Activated CD8-positive, alpha-beta T cell treated with anti-CD3 and anti-CD28 coated beads, Interleukin-2, amount 10 ng/mL, durations not matched to agents 7 days and 5 days (primary cell): ENCODE results near the gene TAF6. TPM values are rescaled to one million over a fixed set of nuclear protein-coding genes. Genes with fewer than 3 reads are reported as not detected.

ENCODE experiments used
- ATAC-seq: fragments of 150-1000 bp; cut with Tn5 transposase; one replicate; pipeline ENCODE4 v1.10.0; 2021; ENCODE audit warnings: moderate library complexity
- CTCF ChIA-PET: fragments of 350-600 bp; sonication (Branson Sonifier 250); formaldehyde crosslinking; loops from one replicate; lab custom pipeline; 2021; ENCODE audit warnings: antibody characterized with exemption; lab: Charles Lee
- POLR2A ChIA-PET: fragments of 350-600 bp; sonication (Branson Sonifier 250); formaldehyde crosslinking; loops from one replicate; lab custom pipeline; 2021; ENCODE audit warnings: antibody characterized with exemption; lab: Charles Lee
- DNase-seq: peaks from one replicate; pipeline ENCODE4 v3.0.0-alpha.2; 2020
- H3K27ac Mint-ChIP-seq: one replicate; pipeline ENCODE4 v1.8.0; 2021; ENCODE audit warnings: mild to moderate bottlenecking, mixed read lengths
- H3K27me3 Mint-ChIP-seq: one replicate; pipeline ENCODE4 v1.8.0; 2021; ENCODE audit warnings: low read depth, mixed read lengths
- H3K36me3 Mint-ChIP-seq: one replicate; pipeline ENCODE4 v1.8.0; 2021; ENCODE audit warnings: low read depth, mixed read lengths
- H3K4me1 Mint-ChIP-seq: one replicate; pipeline ENCODE4 v1.8.0; 2021; ENCODE audit warnings: low read depth, mixed read lengths
- H3K4me3 Mint-ChIP-seq: one replicate; pipeline ENCODE4 v1.8.0; 2021; ENCODE audit warnings: mild to moderate bottlenecking, mixed read lengths
- H3K9me3 Mint-ChIP-seq: one replicate; pipeline ENCODE4 v1.8.0; 2022; ENCODE audit warnings: mixed read lengths; ENCODE audit not compliant: insufficient read depth
- total RNA-seq, 2 experiments: library from RNA; stranded (reverse); gene quantifications; one replicate each; pipeline ENCODE4 v1.2.3, GENCODE V29; 2021

TAF6 gene
- 10 to 100 TPM; 74.6 to 81.0 TPM for total RNA-seq

- Mint-ChIP-seq H3K9me3 (no peaks in the 10 kb centered on the region), H3K4me1 (peaks cover 23% of the 10 kb centered on the region), H3K27ac (peak within 1 kb of the TSS; percentile 95), H3K36me3 (peaks cover 37% of the 10 kb centered on the region), H3K4me3 (peak within 1 kb of the TSS; percentile 93), H3K27me3 (no peaks in the 10 kb centered on the region)
- ATAC-seq = peak; percentile 77
- CTCF ChIA-PET = interaction anchor here (0.7 to 2.0 kb wide), 8 partner anchors 9 to 289 kb away, joined by 3 to 11 read pairs (median 4); partner anchors contain the start of genes AP4M1 and MCM7
- POLR2A ChIA-PET = interaction anchor here (1.0 to 3.1 kb wide), 4 partner anchors 14 to 310 kb away, joined by 4 to 34 read pairs (median 5); partner anchors contain the start of genes AP4M1, MCM7, PVRIG and ZCWPW1
- peak; percentile 96 for DNase-seq
Measured at GRCh38 chr7:100119072-100119969, at the start of gene TAF6, which contains the start of gene CNPY4. TAF6 (minus strand) TSS chr7:100119358; CDS start chr7:100114209, 5,149 bp downstream. CNPY4 (plus strand) TSS chr7:100119634; CDS start chr7:100119745, 111 bp downstream.

DNA sequence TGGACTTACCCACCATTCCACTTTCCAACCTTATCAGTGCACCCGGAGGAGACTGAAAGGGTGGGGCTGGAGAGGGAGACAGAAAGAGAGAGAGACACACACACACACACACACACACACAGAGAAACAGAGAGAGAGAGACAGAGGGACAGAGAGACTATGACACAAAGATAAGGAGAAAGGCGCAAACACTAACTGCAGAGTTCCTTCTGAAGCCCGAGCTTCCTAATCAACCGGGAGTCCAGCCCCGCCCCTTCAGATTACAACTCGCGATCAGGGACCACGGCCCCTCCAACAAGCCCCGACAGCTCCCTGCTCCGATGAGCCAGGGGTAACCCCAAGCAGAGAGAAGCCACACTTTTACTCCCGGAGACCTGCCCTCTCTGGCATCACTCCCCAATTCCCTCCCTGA lies 48.8 kb upstream of the TAF6 start:
- Mint-ChIP-seq H3K36me3 (no peaks in the 10 kb centered on the region), H3K27me3 (peaks cover 14% of the 10 kb centered on the region), H3K9me3 (no peaks in the 10 kb centered on the region), H3K27ac (peak overlapping the region; percentile 79), H3K4me3 (peak overlapping the region; percentile 73), H3K4me1 (peaks cover 77% of the 10 kb centered on the region)
- DNase-seq = no peak
- no peak for ATAC-seq
- ChIA-PET POLR2A (interaction anchor here (0.8 to 2.0 kb wide), 5 partner anchors 9 to 54 kb away, joined by 3 to 6 read pairs (median 5); partner anchors contain the start of gene GPC2), CTCF (interaction anchor here (0.6 to 3.5 kb wide), 10 partner anchors 8 to 245 kb away, joined by 3 to 27 read pairs (median 6); partner anchors contain the start of genes GPC2, LAMTOR4, STAG3 and TRAPPC14)

DNA sequence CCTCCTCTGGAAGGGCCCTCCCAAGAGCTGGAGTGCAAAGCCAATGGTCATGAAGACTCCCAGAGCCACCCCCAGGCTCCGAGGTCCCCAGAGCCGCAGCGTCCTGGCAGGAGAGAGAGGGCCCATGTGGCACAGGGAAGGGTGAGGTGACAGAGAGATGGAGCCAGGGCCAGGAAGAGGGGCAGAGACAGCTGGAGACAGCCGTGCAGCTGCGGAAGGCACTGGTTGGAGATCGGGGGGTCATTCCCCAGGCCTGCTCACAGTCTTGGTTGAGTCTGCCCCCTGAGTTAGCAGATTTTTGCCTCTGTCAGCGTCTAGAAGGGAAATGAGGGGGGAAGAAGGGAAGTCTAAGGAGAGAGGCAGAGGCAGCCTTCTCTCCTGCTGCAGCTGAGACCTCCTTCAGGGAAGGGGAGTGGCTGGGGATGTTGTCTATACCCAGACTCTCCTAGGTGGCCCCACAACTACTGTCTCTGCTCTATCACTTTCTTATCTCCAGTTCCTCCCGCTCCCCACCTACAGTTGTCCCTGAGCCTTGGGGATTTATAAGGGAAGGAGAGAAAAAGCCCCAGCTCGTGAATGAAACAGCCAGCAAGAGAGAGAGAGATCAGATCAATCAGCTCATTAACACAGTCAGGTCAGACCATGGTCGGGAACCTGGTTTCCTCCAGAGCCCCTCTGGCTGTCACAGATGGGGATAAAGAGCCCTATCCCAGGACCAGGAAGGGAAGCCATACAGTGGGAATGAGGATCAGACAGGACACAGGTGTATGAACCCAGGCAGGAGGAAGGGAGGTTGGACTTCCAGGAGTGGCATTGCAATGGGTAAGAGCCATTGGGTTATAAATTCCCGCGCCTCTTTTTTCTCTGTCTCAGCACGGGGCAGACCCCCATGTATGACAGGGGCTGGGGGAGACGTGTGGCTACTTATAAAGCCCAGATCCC lies 48.1 kb upstream of the TAF6 start:
- Mint-ChIP-seq H3K4me1 (peaks cover 83% of the 10 kb centered on the region), H3K9me3 (no peaks in the 10 kb centered on the region), H3K4me3 (peak overlapping the region; percentile 73), H3K36me3 (no peaks in the 10 kb centered on the region), H3K27me3 (peaks cover 14% of the 10 kb centered on the region), H3K27ac (peak overlapping the region; percentile 79)
- ATAC-seq (no peak), DNase-seq (no peak)
- ChIA-PET CTCF (interaction anchor here (0.9 to 3.5 kb wide), 12 partner anchors 7 to 56 kb away, joined by 3 to 27 read pairs (median 6); partner anchors contain the start of genes GPC2, LAMTOR4, STAG3 and TRAPPC14), POLR2A (interaction anchor here (0.6 to 2.0 kb wide), 10 partner anchors 8 to 269 kb away, joined by 3 to 6 read pairs (median 4); partner anchors contain the start of gene GPC2)

- H3K4me1 Mint-ChIP-seq = peaks cover 85% of the 10 kb centered on the region
- ATAC-seq (peak; percentile 45), DNase-seq (peak; percentile 66)
- POLR2A ChIA-PET = interaction anchor here (0.6 to 2.0 kb wide), 8 partner anchors 9 to 270 kb away, joined by 3 to 5 read pairs (median 4); no protein-coding TSS in a partner anchor
- peak overlapping the region; percentile 72 for H3K27ac Mint-ChIP-seq
- no peaks in the 10 kb centered on the region for H3K9me3 Mint-ChIP-seq
- H3K27me3 Mint-ChIP-seq = peaks cover 11% of the 10 kb centered on the region
- H3K36me3 Mint-ChIP-seq = no peaks in the 10 kb centered on the region
- H3K4me3 Mint-ChIP-seq = peak overlapping the region; percentile 69
- CTCF ChIA-PET = interaction anchor here (1.0 to 3.5 kb wide), 9 partner anchors 9 to 52 kb away, joined by 3 to 27 read pairs (median 9); partner anchors contain the start of genes GPC2, LAMTOR4, STAG3 and TRAPPC14
Measured at GRCh38 chr7:100166317-100166940, 47.3 kb upstream of the TAF6 start.

GRCh38 chr7:100163871-100164270 lies 44.7 kb upstream of the TAF6 start:
- H3K4me3 Mint-ChIP-seq = peak overlapping the region; percentile 13
- POLR2A ChIA-PET = no interaction called here
- DNase-seq (no peak), ATAC-seq (no peak)
- H3K36me3 Mint-ChIP-seq = no peaks in the 10 kb centered on the region
- peaks cover 4% of the 10 kb centered on the region for H3K27me3 Mint-ChIP-seq
- CTCF ChIA-PET = interaction anchor here (0.7 to 1.3 kb wide), 3 partner anchors 8 to 53 kb away, joined by 3 read pairs; no protein-coding TSS in a partner anchor
- peak overlapping the region; percentile 87 for H3K27ac Mint-ChIP-seq
- peaks cover 70% of the 10 kb centered on the region for H3K4me1 Mint-ChIP-seq
- no peaks in the 10 kb centered on the region for H3K9me3 Mint-ChIP-seq

GRCh38 chr7:100163006-100163531 lies 43.9 kb upstream of the TAF6 start:
- ChIA-PET POLR2A (interaction anchor here (1.0 kb wide), 1 partner anchor 32 kb away, joined by 4 read pairs; no protein-coding TSS in a partner anchor), CTCF (interaction anchor here (0.7 to 1.0 kb wide), 2 partner anchors 30 to 54 kb away, joined by 3 read pairs; no protein-coding TSS in a partner anchor)
- H3K4me3 Mint-ChIP-seq = peak overlapping the region; percentile 35
- peaks cover 65% of the 10 kb centered on the region for H3K4me1 Mint-ChIP-seq
- peak; percentile 27 for ATAC-seq
- H3K36me3 Mint-ChIP-seq = no peaks in the 10 kb centered on the region
- peak overlapping the region; percentile 87 for H3K27ac Mint-ChIP-seq
- DNase-seq = no peak
- H3K27me3 Mint-ChIP-seq = no peaks in the 10 kb centered on the region
- H3K9me3 Mint-ChIP-seq = no peaks in the 10 kb centered on the region

DNA sequence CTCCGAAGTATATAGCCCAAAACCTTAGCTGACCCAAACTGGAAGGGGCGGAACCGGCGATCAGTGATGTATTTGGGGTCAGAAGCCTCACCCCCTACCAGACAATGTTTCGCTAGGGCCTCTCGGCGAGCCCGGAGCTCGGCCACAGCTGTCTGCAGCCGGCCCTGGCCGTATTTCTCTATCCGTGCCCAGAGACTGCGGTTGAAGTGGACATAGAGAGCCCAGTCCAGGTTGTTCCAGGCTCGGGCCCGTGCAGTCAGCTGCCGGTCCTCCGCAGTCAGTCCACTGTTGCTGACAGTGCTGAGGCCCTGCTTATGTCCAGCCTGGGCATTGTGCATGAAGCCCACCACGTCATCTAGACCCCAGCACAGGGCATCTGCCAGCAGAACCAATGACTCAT lies 40.9 kb upstream of the TAF6 start:
- ATAC-seq = no peak
- H3K36me3 Mint-ChIP-seq = peaks cover 26% of the 10 kb centered on the region

GRCh38 chr7:100159099-100159623 lies 40.0 kb upstream of the TAF6 start:
- peaks cover 62% of the 10 kb centered on the region for H3K4me1 Mint-ChIP-seq
- peak overlapping the region; percentile 83 for H3K27ac Mint-ChIP-seq
- no peaks in the 10 kb centered on the region for H3K9me3 Mint-ChIP-seq
- peaks cover 30% of the 10 kb centered on the region for H3K36me3 Mint-ChIP-seq
- CTCF ChIA-PET = interaction anchor here (1.2 to 4.6 kb wide), 4 partner anchors 8 to 58 kb away, joined by 3 to 27 read pairs (median 6); partner anchors contain the start of gene GAL3ST4
- POLR2A ChIA-PET = interaction anchor here (0.6 to 1.9 kb wide), 2 partner anchors 10 to 49 kb away, joined by 4 to 12 read pairs; partner anchors contain the start of gene LAMTOR4
- no peaks in the 10 kb centered on the region for H3K27me3 Mint-ChIP-seq
- peak overlapping the region; percentile 80 for H3K4me3 Mint-ChIP-seq
- no peak for ATAC-seq
- DNase-seq = no peak

More for the DNA sequence above, 40.9 kb upstream of the TAF6 start:
- ChIA-PET POLR2A (interaction anchor here (1.9 kb wide), 1 partner anchor 11 kb away, joined by 12 read pairs; the partner anchor contains the start of gene LAMTOR4), CTCF (interaction anchor here (0.8 to 1.9 kb wide), 3 partner anchors 8 to 57 kb away, joined by 3 to 9 read pairs (median 4); partner anchors contain the start of gene GAL3ST4)
- DNase-seq = no peak
- no peaks in the 10 kb centered on the region for H3K27me3 Mint-ChIP-seq
- peaks cover 63% of the 10 kb centered on the region for H3K4me1 Mint-ChIP-seq
- no peaks in the 10 kb centered on the region for H3K9me3 Mint-ChIP-seq
- no peak overlapping the region for H3K27ac Mint-ChIP-seq
- peak overlapping the region; percentile 80 for H3K4me3 Mint-ChIP-seq

DNA sequence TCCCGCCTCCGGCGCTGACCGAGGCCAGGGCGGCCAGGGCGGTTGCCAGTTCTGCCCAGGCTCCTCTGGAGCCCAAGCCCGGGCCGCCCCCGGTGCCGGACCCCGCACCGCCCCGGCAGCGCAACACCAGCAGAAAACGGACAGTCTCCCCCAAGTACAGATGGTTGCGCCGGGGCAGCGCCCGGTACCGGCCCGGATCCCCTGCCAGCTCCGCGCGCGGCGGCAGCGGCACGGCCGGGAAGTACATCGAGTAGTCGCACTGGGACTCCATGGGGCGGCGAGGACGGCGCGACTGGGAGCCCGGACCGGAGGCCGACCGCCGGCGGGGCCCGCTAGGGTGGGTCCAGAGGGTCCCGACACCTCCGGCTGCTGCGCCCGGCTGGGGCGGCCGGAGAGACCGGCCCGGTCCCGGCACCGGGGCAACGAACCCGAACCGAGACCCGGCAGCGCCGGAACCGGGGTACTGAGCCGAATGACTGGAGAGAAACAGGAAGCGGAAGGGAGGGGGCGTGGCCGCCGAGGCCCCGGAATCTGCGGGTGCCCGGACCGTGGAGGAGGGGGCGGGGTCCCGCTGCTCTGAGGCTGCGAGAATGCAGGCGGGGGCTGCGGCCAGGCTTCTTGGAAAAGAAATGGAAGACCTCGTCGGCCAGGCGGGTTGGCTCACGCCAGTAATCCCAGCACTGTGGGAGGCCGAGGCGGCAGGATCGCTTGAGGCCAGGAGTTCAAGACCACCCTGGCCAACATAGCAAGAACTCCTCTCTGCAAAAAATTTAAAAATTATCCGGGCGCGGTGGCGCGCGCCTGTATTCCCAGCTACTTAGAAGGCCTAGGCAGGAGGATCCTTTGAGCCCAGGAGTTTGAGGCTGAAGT lies 39.3 kb upstream of the TAF6 start, which contains the start of gene TRAPPC14:
Gene TRAPPC14 (minus strand): TSS at position 495 of the 870 bp plus-strand sequence. CDS start 224 bp downstream, at position 271.
- peaks cover 36% of the 10 kb centered on the region for H3K36me3 Mint-ChIP-seq
- no peaks in the 10 kb centered on the region for H3K27me3 Mint-ChIP-seq
- ATAC-seq (peak; percentile 87), DNase-seq (peak; percentile 94)
- H3K4me1 Mint-ChIP-seq = peaks cover 62% of the 10 kb centered on the region
- POLR2A ChIA-PET = interaction anchor here (0.6 to 1.9 kb wide), 3 partner anchors 9 to 50 kb away, joined by 4 to 12 read pairs (median 10); partner anchors contain the start of gene LAMTOR4
- H3K9me3 Mint-ChIP-seq = no peaks in the 10 kb centered on the region
- H3K4me3 Mint-ChIP-seq = peak within 1 kb of the TSS; percentile 80
- H3K27ac Mint-ChIP-seq = peak within 1 kb of the TSS; percentile 83
- CTCF ChIA-PET = interaction anchor here (1.2 to 4.6 kb wide), 8 partner anchors 8 to 59 kb away, joined by 3 to 27 read pairs (median 6); partner anchors contain the start of genes GAL3ST4 and LAMTOR4
